Activated T-cell treated with anti-CD3 and anti-CD28 coated beads, Interleukin-2, amount 50 U/mL, for 72 hours (primary cell): ENCODE data around the gene MFSD12. TPM values are rescaled to one million over a fixed set of nuclear protein-coding genes. Genes with fewer than 3 reads are reported as not detected.

Experiments
- ATAC-seq, 2 donors: fragments of 150-1000 bp; cut with Tn5 transposase; replicated peaks in 1 of 2; 2 replicates each; pipeline ENCODE4 v1.10.0; 2021; ENCODE audit warnings: moderate library complexity in 2 of 2, mild to moderate bottlenecking in 1 of 2
- DNase-seq, 2 donors: peaks; one replicate each; pipeline ENCODE4 v3.0.0; 2021 to 2022; ENCODE audit warnings: mixed read lengths in 1 of 2
- H3K27ac Mint-ChIP-seq: one replicate; pipeline ENCODE4 v1.8.0; 2022; ENCODE audit warnings: mild to moderate bottlenecking, moderate library complexity, mixed read lengths
- H3K27me3 Mint-ChIP-seq: one replicate; pipeline ENCODE4 v1.8.0; 2022; ENCODE audit warnings: low read depth, mixed read lengths
- H3K36me3 Mint-ChIP-seq, 2 donors: one replicate each; pipeline ENCODE4 v1.8.0; 2022; ENCODE audit warnings: mixed read lengths in 2 of 2, mild to moderate bottlenecking in 1 of 2; ENCODE audit not compliant: insufficient read depth in 2 of 2
- H3K4me1 Mint-ChIP-seq: one replicate; pipeline ENCODE4 v1.8.0; 2022; ENCODE audit warnings: low read depth, mixed read lengths
- H3K4me3 Mint-ChIP-seq, 2 donors: one replicate each; pipeline ENCODE4 v1.8.0; 2022; ENCODE audit warnings: mild to moderate bottlenecking in 2 of 2, mixed read lengths in 2 of 2, moderate library complexity in 2 of 2
- H3K9me3 Mint-ChIP-seq, 2 donors: one replicate each; pipeline ENCODE4 v1.8.0; 2022; ENCODE audit warnings: mixed read lengths in 2 of 2
- total RNA-seq, 2 donors: library from RNA; stranded (reverse); gene quantifications; one replicate each; pipeline ENCODE4 v1.2.3, GENCODE V29; 2022

MFSD12 gene
- total RNA-seq, 2 donors from 2014 or later: 50.8 to 69.9 TPM

- H3K27ac Mint-ChIP-seq: peak overlapping the region; percentile 32
- no peak overlapping the region for H3K4me3 Mint-ChIP-seq
- H3K27me3 Mint-ChIP-seq: no peaks in the 10 kb centered on the region
- ATAC-seq (peak; percentile 1 to 4), DNase-seq (no peak)
- peaks cover 12% of the 10 kb centered on the region for H3K4me1 Mint-ChIP-seq
- H3K36me3 Mint-ChIP-seq: peaks cover 0 to 8% of the 10 kb centered on the region in 2 donors
- no peaks in the 10 kb centered on the region for H3K9me3 Mint-ChIP-seq
These were observed 11.7 kb downstream of the MFSD12 start for GRCh38 chr19:3545669-3546034.

- H3K4me3 Mint-ChIP-seq: no peak overlapping the region
- H3K27me3 Mint-ChIP-seq: no peaks in the 10 kb centered on the region
- peaks cover 12% of the 10 kb centered on the region for H3K4me1 Mint-ChIP-seq
- peaks cover 0 to 8% of the 10 kb centered on the region in 2 donors for H3K36me3 Mint-ChIP-seq
- no peak overlapping the region for H3K27ac Mint-ChIP-seq
- H3K9me3 Mint-ChIP-seq: no peaks in the 10 kb centered on the region
- ATAC-seq (peak; percentile 68 to 77), DNase-seq (peak; percentile 80 to 88)
These were observed 12.4 kb downstream of the MFSD12 start for GRCh38 chr19:3544742-3545668.

GRCh38 chr19:3544058-3544376 is 13.4 kb downstream of the MFSD12 start:
- no peak overlapping the region for H3K4me3 Mint-ChIP-seq
- DNase-seq: no peak
- H3K9me3 Mint-ChIP-seq: no peaks in the 10 kb centered on the region
- peaks cover 12% of the 10 kb centered on the region for H3K4me1 Mint-ChIP-seq
- H3K36me3 Mint-ChIP-seq: peaks cover 0 to 13% of the 10 kb centered on the region in 2 donors
- H3K27me3 Mint-ChIP-seq: no peaks in the 10 kb centered on the region
- ATAC-seq: no peak
- no peak overlapping the region for H3K27ac Mint-ChIP-seq

- Mint-ChIP-seq H3K4me3 (no peak overlapping the region), H3K9me3 (no peaks in the 10 kb centered on the region), H3K36me3 (peaks cover 0 to 13% of the 10 kb centered on the region in 2 donors), H3K27ac (no peak overlapping the region), H3K27me3 (no peaks in the 10 kb centered on the region), H3K4me1 (peaks cover 12% of the 10 kb centered on the region)
- no peak for DNase-seq
- ATAC-seq: no peak
These were observed 14.0 kb downstream of the MFSD12 start for GRCh38 chr19:3543150-3544057.

- Mint-ChIP-seq H3K36me3 (peaks cover 0 to 5% of the 10 kb centered on the region in 2 donors), H3K27ac (no peak overlapping the region), H3K27me3 (no peaks in the 10 kb centered on the region), H3K4me3 (no peak overlapping the region), H3K9me3 (no peaks in the 10 kb centered on the region), H3K4me1 (no peaks in the 10 kb centered on the region)
- ATAC-seq (no peak), DNase-seq (no peak)
These were observed 17.6 kb downstream of the MFSD12 start for GRCh38 chr19:3539756-3540118.

- no peaks in the 10 kb centered on the region for H3K9me3 Mint-ChIP-seq
- ATAC-seq (peak in 1 of 2 donors; percentile 8), DNase-seq (no peak)
- no peaks in the 10 kb centered on the region for H3K27me3 Mint-ChIP-seq
- no peak within 1 kb of the TSS for H3K4me3 Mint-ChIP-seq
- no peak within 1 kb of the TSS for H3K27ac Mint-ChIP-seq
- H3K36me3 Mint-ChIP-seq: peaks cover 0 to 7% of the 10 kb centered on the region in 2 donors
- no peaks in the 10 kb centered on the region for H3K4me1 Mint-ChIP-seq
These were observed 18.2 kb downstream of the MFSD12 start, which contains the start of gene TEKTIP1 for GRCh38 chr19:3538965-3539755. TEKTIP1 (plus strand) TSS chr19:3539174; CDS start chr19:3539178, 4 bp downstream.

GRCh38 chr19:3538258-3538929 is 19.0 kb downstream of the MFSD12 start:
- no peaks in the 10 kb centered on the region for H3K4me1 Mint-ChIP-seq
- H3K36me3 Mint-ChIP-seq: peaks cover 0 to 7% of the 10 kb centered on the region in 2 donors
- no peaks in the 10 kb centered on the region for H3K27me3 Mint-ChIP-seq
- no peaks in the 10 kb centered on the region for H3K9me3 Mint-ChIP-seq
- DNase-seq (no peak), ATAC-seq (peak in 1 of 2 donors; percentile 5)
- H3K4me3 Mint-ChIP-seq: no peak overlapping the region
- H3K27ac Mint-ChIP-seq: no peak overlapping the region

GRCh38 chr19:3537438-3538240 is 19.7 kb downstream of the MFSD12 start:
- Mint-ChIP-seq H3K36me3 (peaks cover 0 to 7% of the 10 kb centered on the region in 2 donors), H3K27me3 (no peaks in the 10 kb centered on the region), H3K27ac (peak overlapping the region; percentile 38), H3K4me1 (no peaks in the 10 kb centered on the region), H3K9me3 (no peaks in the 10 kb centered on the region), H3K4me3 (no peak overlapping the region)
- no peak for DNase-seq
- ATAC-seq: no peak

GRCh38 chr19:3537101-3537437 is 20.3 kb downstream of the MFSD12 start:
- DNase-seq: no peak
- Mint-ChIP-seq H3K4me1 (no peaks in the 10 kb centered on the region), H3K36me3 (peaks cover 0 to 9% of the 10 kb centered on the region in 2 donors), H3K4me3 (no peak overlapping the region), H3K27ac (peak overlapping the region; percentile 38), H3K9me3 (no peaks in the 10 kb centered on the region), H3K27me3 (no peaks in the 10 kb centered on the region)
- ATAC-seq: no peak

GRCh38 chr19:3536429-3537100 is 20.8 kb downstream of the MFSD12 start:
- peaks cover 0 to 9% of the 10 kb centered on the region in 2 donors for H3K36me3 Mint-ChIP-seq
- H3K27me3 Mint-ChIP-seq: no peaks in the 10 kb centered on the region
- H3K27ac Mint-ChIP-seq: no peak overlapping the region
- H3K4me1 Mint-ChIP-seq: no peaks in the 10 kb centered on the region
- no peak overlapping the region for H3K4me3 Mint-ChIP-seq
- no peak for DNase-seq
- H3K9me3 Mint-ChIP-seq: no peaks in the 10 kb centered on the region
- no peak for ATAC-seq

- H3K36me3 Mint-ChIP-seq: peaks cover 0 to 9% of the 10 kb centered on the region in 2 donors
- no peak overlapping the region for H3K4me3 Mint-ChIP-seq
- no peak for DNase-seq
These were observed 21.4 kb downstream of the MFSD12 start for GRCh38 chr19:3535981-3536380.

More at GRCh38 chr19:3535981-3536380, 21.4 kb downstream of the MFSD12 start:
- H3K27ac Mint-ChIP-seq: no peak overlapping the region
- no peaks in the 10 kb centered on the region for H3K4me1 Mint-ChIP-seq
- no peaks in the 10 kb centered on the region for H3K9me3 Mint-ChIP-seq
- ATAC-seq: no peak
- H3K27me3 Mint-ChIP-seq: no peaks in the 10 kb centered on the region
